NT2/D1 (cell line): Measurements from ENCODE around the gene ZNF580.

ENCODE experiments used
- DNase-seq: peaks from one replicate; pipeline ENCODE4 v3.0.0-alpha.2; 2011; ENCODE audit warnings: low read depth, low spot score
- H3K27me3 ChIP-seq: 2 replicates; pipeline ENCODE4 v1.6.0; 2011; ENCODE audit warnings: mild to moderate bottlenecking; ENCODE audit not compliant: insufficient read length, insufficient read depth
- H3K36me3 ChIP-seq: 2 replicates; pipeline ENCODE4 v1.6.1; 2011; ENCODE audit warnings: mild to moderate bottlenecking, low read length, mixed read lengths; ENCODE audit not compliant: insufficient read depth, insufficient read length
- H3K4me1 ChIP-seq: 2 replicates; pipeline ENCODE4 v1.5.1; 2011; ENCODE audit not compliant: insufficient read depth, insufficient read length
- H3K4me3 ChIP-seq: 2 replicates; pipeline ENCODE4 v1.5.1; 2011; ENCODE audit warnings: low read depth; ENCODE audit not compliant: insufficient read length
- H3K9ac ChIP-seq: 2 replicates; pipeline ENCODE4 v1.6.0; 2011; ENCODE audit warnings: low read depth; ENCODE audit not compliant: insufficient read length
- H3K9me3 ChIP-seq: 2 replicates; pipeline ENCODE4 v1.5.1; 2011; ENCODE audit warnings: mild to moderate bottlenecking, low read length; ENCODE audit not compliant: insufficient read depth
- SUZ12 ChIP-seq: IDR thresholded peaks from 2 replicates; pipeline ENCODE4 v1.6.1; 2011; ENCODE audit not compliant: insufficient read length, insufficient read depth; ENCODE audit errors: extremely low read depth
- YY1 ChIP-seq: IDR thresholded peaks from 2 replicates; pipeline ENCODE4 v1.6.1; 2011; ENCODE audit not compliant: insufficient read length, insufficient read depth
- ZNF274 ChIP-seq: IDR thresholded peaks from 2 replicates; pipeline ENCODE4 v1.6.1; 2011; ENCODE audit warnings: mild to moderate bottlenecking, low read depth, low read length

Gene ZNF580

GRCh38 chr19:55603115-55603514 lies 37.7 kb upstream of the ZNF580 start:
- Histone ChIP-seq H3K9ac (no peak overlapping the region), H3K4me3 (no peak overlapping the region), H3K36me3 (peaks cover 13% of the 10 kb centered on the region), H3K27me3 (no peaks in the 10 kb centered on the region), H3K4me1 (no peaks in the 10 kb centered on the region), H3K9me3 (no peaks in the 10 kb centered on the region)
- TF ChIP-seq SUZ12 (no peak), ZNF274 (no peak), YY1 (no peak)
- no peak for DNase-seq

GRCh38 chr19:55603581-55604292 lies 37.1 kb upstream of the ZNF580 start:
- no peak overlapping the region for H3K4me3 ChIP-seq
- no peaks in the 10 kb centered on the region for H3K4me1 ChIP-seq
- H3K9ac ChIP-seq = no peak overlapping the region
- no peak for DNase-seq
- H3K9me3 ChIP-seq = no peaks in the 10 kb centered on the region
- H3K27me3 ChIP-seq = no peaks in the 10 kb centered on the region
- TF ChIP-seq SUZ12 (no peak), ZNF274 (no peak)
- H3K36me3 ChIP-seq = peaks cover 13% of the 10 kb centered on the region

- peak; percentile 90 for DNase-seq
- Histone ChIP-seq H3K4me1 (no peaks in the 10 kb centered on the region), H3K9me3 (no peaks in the 10 kb centered on the region), H3K4me3 (peak overlapping the region; percentile 11), H3K9ac (peak overlapping the region; percentile 26), H3K27me3 (no peaks in the 10 kb centered on the region), H3K36me3 (peaks cover 19% of the 10 kb centered on the region)
- TF ChIP-seq SUZ12 (no peak), ZNF274 (no peak), YY1 (no peak)
Measured at GRCh38 chr19:55605207-55605636, 35.6 kb upstream of the ZNF580 start.

GRCh38 chr19:55605637-55606470 lies 34.9 kb upstream of the ZNF580 start, which contains the start of gene ZNF865:
Gene ZNF865 (plus strand): TSS chr19:55605647. CDS start chr19:55613619, 7,972 bp downstream.
- TF ChIP-seq ZNF274 (no peak), YY1 (no peak), SUZ12 (no peak)
- Histone ChIP-seq H3K27me3 (no peaks in the 10 kb centered on the region), H3K9ac (peak within 1 kb of the TSS; percentile 96), H3K36me3 (peaks cover 21% of the 10 kb centered on the region), H3K4me3 (peak within 1 kb of the TSS; percentile 85), H3K4me1 (no peaks in the 10 kb centered on the region), H3K9me3 (no peaks in the 10 kb centered on the region)
- DNase-seq = peak; percentile 66

- no peaks in the 10 kb centered on the region for H3K27me3 ChIP-seq
- no peak for DNase-seq
- peaks cover 22% of the 10 kb centered on the region for H3K36me3 ChIP-seq
- H3K9me3 ChIP-seq = no peaks in the 10 kb centered on the region
- H3K4me3 ChIP-seq = peak overlapping the region; percentile 85
- no peak for TF ChIP-seq ZNF274
- no peak for TF ChIP-seq YY1
- TF ChIP-seq SUZ12 = no peak
- peaks cover under 1% of the 10 kb centered on the region for H3K4me1 ChIP-seq
- H3K9ac ChIP-seq = peak overlapping the region; percentile 96
Measured at GRCh38 chr19:55606471-55606787, 34.4 kb upstream of the ZNF580 start.

GRCh38 chr19:55606817-55607216 lies 34.0 kb upstream of the ZNF580 start:
- H3K27me3 ChIP-seq = no peaks in the 10 kb centered on the region
- peak overlapping the region; percentile 85 for H3K4me3 ChIP-seq
- peaks cover 25% of the 10 kb centered on the region for H3K36me3 ChIP-seq
- TF ChIP-seq ZNF274 = no peak
- no peak for TF ChIP-seq SUZ12
- no peak for TF ChIP-seq YY1
- DNase-seq = no peak
- H3K9me3 ChIP-seq = no peaks in the 10 kb centered on the region
- peaks cover 3% of the 10 kb centered on the region for H3K4me1 ChIP-seq
- H3K9ac ChIP-seq = peak overlapping the region; percentile 96

- Histone ChIP-seq H3K4me1 (peaks cover 3% of the 10 kb centered on the region), H3K4me3 (no peak overlapping the region), H3K9me3 (no peaks in the 10 kb centered on the region), H3K9ac (no peak overlapping the region), H3K36me3 (peaks cover 30% of the 10 kb centered on the region), H3K27me3 (no peaks in the 10 kb centered on the region)
- TF ChIP-seq SUZ12 (no peak), ZNF274 (no peak), YY1 (no peak)
- no peak for DNase-seq
Measured at GRCh38 chr19:55609326-55609725, 31.5 kb upstream of the ZNF580 start.
